NCI-H146 (cell line): ENCODE results near the gene DOC2B.
"Not testable (repeated sequence)": the region's sequence is repeated elsewhere in the genome, so short reads cannot be mapped to it uniquely, and the experiment has no call there.

Source experiments
- DNase-seq: peaks from one replicate; lab custom pipeline; 2025; lab: John Stamatoyannopoulos, UW

DOC2B gene

GRCh38 chr17:210402-210801, 29.0 kb upstream of the DOC2B start:
- DNase-seq = no peak

GRCh38 chr17:208429-208828, 27.0 kb upstream of the DOC2B start:
- no peak for DNase-seq

- no peak for DNase-seq
These were observed 26.3 kb upstream of the DOC2B start for GRCh38 chr17:207775-208174.

GRCh38 chr17:206941-207560, 25.6 kb upstream of the DOC2B start:
- no peak for DNase-seq

GRCh38 chr17:206484-206883, 25.0 kb upstream of the DOC2B start:
- DNase-seq = not testable (repeated sequence)

- DNase-seq = no peak
These were observed 24.4 kb upstream of the DOC2B start for GRCh38 chr17:205817-206216.

- no peak for DNase-seq
These were observed 23.8 kb upstream of the DOC2B start for GRCh38 chr17:205148-205669.

- no peak for DNase-seq
These were observed 23.1 kb upstream of the DOC2B start for GRCh38 chr17:204427-205147.

GRCh38 chr17:202501-202951, 21.1 kb upstream of the DOC2B start:
- DNase-seq = no peak

GRCh38 chr17:201736-202135, 20.3 kb upstream of the DOC2B start:
- not testable (repeated sequence) for DNase-seq

- DNase-seq = not testable (repeated sequence)
These were observed 19.8 kb upstream of the DOC2B start for GRCh38 chr17:201257-201656.

GRCh38 chr17:200586-200985, 19.1 kb upstream of the DOC2B start:
- no peak for DNase-seq

GRCh38 chr17:199806-200545, 18.5 kb upstream of the DOC2B start:
- no peak for DNase-seq

GRCh38 chr17:199191-199604, 17.7 kb upstream of the DOC2B start:
- no peak for DNase-seq

GRCh38 chr17:198225-198624, 16.8 kb upstream of the DOC2B start:
- not testable (repeated sequence) for DNase-seq

GRCh38 chr17:197352-197751, 15.9 kb upstream of the DOC2B start:
- DNase-seq = no peak

- DNase-seq = no peak
These were observed 13.6 kb upstream of the DOC2B start for GRCh38 chr17:194828-195602.

- DNase-seq = no peak
These were observed 12.7 kb upstream of the DOC2B start for GRCh38 chr17:193841-194806.

- no peak for DNase-seq
These were observed 12.0 kb upstream of the DOC2B start for GRCh38 chr17:193426-193810.

- no peak for DNase-seq
These were observed 11.4 kb upstream of the DOC2B start for GRCh38 chr17:192666-193425.
